Psoas muscle (tissue), 8 donors: ENCODE measurements around the gene SLC39A7. TPM values are rescaled to one million over a fixed set of nuclear protein-coding genes. Genes with fewer than 3 reads are reported as not detected.
A peak's percentile ranks its signal among the peaks of the same experiment; 100 is the strongest.

ENCODE experiments used
- ATAC-seq, 4 donors: fragments of 200-7000 bp; cut with Tn5 transposase; one replicate each; pipeline ENCODE4 v1.9.1; 2020; ENCODE audit warnings: moderate library complexity in 3 of 4, mild to moderate bottlenecking in 2 of 4
- DNase-seq, 2 donors: peaks; one replicate each; pipeline ENCODE4 v3.0.0-alpha.2; 2020
- H3K27ac ChIP-seq: fragments of 200-600 bp; one replicate; pipeline ENCODE4 v1.8.0; 2022
- H3K27me3 ChIP-seq, 3 donors: fragments of 200-600 bp in 1 of 3; one replicate each; pipeline versions ENCODE4 v1.6.1 to v1.8.0; 2013 to 2022; ENCODE audit warnings: low read length in 2 of 3, mild to moderate bottlenecking in 2 of 3, moderate library complexity in 1 of 3; ENCODE audit not compliant: insufficient read depth in 3 of 3
- H3K36me3 ChIP-seq, 2 donors: fragments of 200-600 bp in 1 of 2; one replicate each; pipeline versions ENCODE4 v1.6.1 to v1.8.0; 2013 to 2022; ENCODE audit warnings: low read depth in 1 of 2, mild to moderate bottlenecking in 1 of 2, moderate library complexity in 1 of 2; ENCODE audit not compliant: insufficient read depth in 1 of 2
- H3K4me1 ChIP-seq: fragments of 200-600 bp; one replicate; pipeline ENCODE4 v1.8.0; 2022
- H3K4me3 ChIP-seq: fragments of 200-600 bp; one replicate; pipeline ENCODE4 v1.8.0; 2022; ENCODE audit warnings: mild to moderate bottlenecking
- H3K9me3 ChIP-seq: fragments of 200-600 bp; one replicate; pipeline ENCODE4 v1.8.0; 2022
- WGBS, 3 donors: extraction: QIAGEN DNeasy Blood & Tissue Kit; methylation state at CpG; one replicate each; pipeline versions ENCODE4 v1.1.6 to v1.1.7; 2013; 5-methylcytosine and 5-hydroxymethylcytosine counted together
- intact Hi-C, 2 donors: fragments of 100-400 bp; cut with DNase I; formaldehyde crosslinking; loops; one replicate each; pipeline versions ENCODE4 v1.11.0 to v1.14.2; 2022
- polyA plus RNA-seq, 3 donors: library from polyadenylated mRNA; stranded (reverse); fragments of 200-250 nt; gene quantifications; one replicate each; pipeline ENCODE4 v1.2.3, GENCODE V29; 2013
- total RNA-seq, 4 donors: library from RNA; stranded (reverse); fragmentation: NEBNext Ultra II Directional in 2 of 4; extraction: Animal tissue kit (Norgen Biotek cat#: 25700) in 2 of 4; gene quantifications; one replicate each; pipeline versions ENCODE4 v1.2.1 to v1.2.4, GENCODE V29; 2021 to 2023
- TF ChIP-seq, protein P1 (sequence below): fragments of 200-600 bp; IDR thresholded peaks from one replicate; pipeline ENCODE4 v1.8.0; 2022; ENCODE audit warnings: antibody characterized with exemption
- donor health status: healthy with polysubstance abuse.
- donor health status: DM: no; HTN: no; CAD: no; lungs with moderate emphysema.
- donor health status: Bipolar disorder and iron deficiency.
- donor health status: healthy.
- donor health status: DM: yes; HTN: yes; CAD: no.
- donor health status: DM: no; HTN: no; CAD: no.
- donor health status: DM: no; HTN: no; CAD: no.
- donor health status: DM: yes; HTN: yes; CAD: no.

The SLC39A7 gene
- total and polyA plus RNA-seq, 7 donors = 17.6 to 126 (median 41.4) TPM

DNA sequence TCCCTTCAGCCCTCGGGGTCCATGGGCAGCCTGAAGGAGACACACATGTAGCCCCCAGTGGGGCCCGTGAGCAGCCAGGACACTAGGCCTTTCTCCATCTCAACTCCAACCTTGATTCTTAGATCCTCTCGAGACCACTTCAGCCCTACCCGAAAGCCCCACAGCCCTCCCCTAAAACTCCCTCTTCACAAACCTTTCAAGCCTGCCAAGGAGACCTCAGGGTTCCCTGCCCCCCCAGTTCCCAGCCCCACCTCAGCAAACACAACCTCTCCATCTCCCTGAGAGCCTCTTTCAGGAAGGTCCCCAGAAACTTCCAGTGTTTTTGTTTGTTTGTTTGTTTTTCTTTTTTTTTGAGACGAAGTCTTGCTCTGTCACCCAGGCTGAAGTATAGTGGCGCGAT lies 19.5 kb upstream of the SLC39A7 start:
- intact Hi-C loops = no loop called here
- H3K4me3 ChIP-seq = no peak overlapping the region
- no peaks in the 10 kb centered on the region for H3K4me1 ChIP-seq
- H3K27ac ChIP-seq = no peak overlapping the region
- H3K27me3 ChIP-seq = no peaks in the 10 kb centered on the region
- DNase-seq (peak in 1 of 2 donors; percentile 23), ATAC-seq (no peak)
- H3K36me3 ChIP-seq = no peaks in the 10 kb centered on the region
- TF ChIP-seq, protein P1, sequence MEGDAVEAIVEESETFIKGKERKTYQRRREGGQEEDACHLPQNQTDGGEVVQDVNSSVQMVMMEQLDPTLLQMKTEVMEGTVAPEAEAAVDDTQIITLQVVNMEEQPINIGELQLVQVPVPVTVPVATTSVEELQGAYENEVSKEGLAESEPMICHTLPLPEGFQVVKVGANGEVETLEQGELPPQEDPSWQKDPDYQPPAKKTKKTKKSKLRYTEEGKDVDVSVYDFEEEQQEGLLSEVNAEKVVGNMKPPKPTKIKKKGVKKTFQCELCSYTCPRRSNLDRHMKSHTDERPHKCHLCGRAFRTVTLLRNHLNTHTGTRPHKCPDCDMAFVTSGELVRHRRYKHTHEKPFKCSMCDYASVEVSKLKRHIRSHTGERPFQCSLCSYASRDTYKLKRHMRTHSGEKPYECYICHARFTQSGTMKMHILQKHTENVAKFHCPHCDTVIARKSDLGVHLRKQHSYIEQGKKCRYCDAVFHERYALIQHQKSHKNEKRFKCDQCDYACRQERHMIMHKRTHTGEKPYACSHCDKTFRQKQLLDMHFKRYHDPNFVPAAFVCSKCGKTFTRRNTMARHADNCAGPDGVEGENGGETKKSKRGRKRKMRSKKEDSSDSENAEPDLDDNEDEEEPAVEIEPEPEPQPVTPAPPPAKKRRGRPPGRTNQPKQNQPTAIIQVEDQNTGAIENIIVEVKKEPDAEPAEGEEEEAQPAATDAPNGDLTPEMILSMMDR = no peak
- no peaks in the 10 kb centered on the region for H3K9me3 ChIP-seq
- WGBS, 3 donors = 83 to 90% (median 86%) methylated on average over 6 to 7 of the region's 7 CpGs

GRCh38 chr6:33183071-33183683 lies 17.5 kb upstream of the SLC39A7 start:
- no peak for ATAC-seq
- no peak for DNase-seq
- Histone ChIP-seq H3K27me3 (no peaks in the 10 kb centered on the region), H3K36me3 (no peaks in the 10 kb centered on the region), H3K4me3 (no peak overlapping the region), H3K27ac (no peak overlapping the region), H3K9me3 (no peaks in the 10 kb centered on the region), H3K4me1 (no peaks in the 10 kb centered on the region)
- WGBS, 3 donors = 67 to 77% (median 75%) methylated on average over 5 of the region's 5 CpGs
- intact Hi-C loops = no loop called here
- TF ChIP-seq, protein P1 = no peak

GRCh38 chr6:33185190-33185589 lies 15.5 kb upstream of the SLC39A7 start:
- WGBS, 3 donors = 62 to 77% (median 73%) methylated on average over 5 to 9 of the region's 9 CpGs
- DNase-seq = peak in 1 of 2 donors; percentile 39
- Histone ChIP-seq H3K27me3 (no peaks in the 10 kb centered on the region), H3K27ac (no peak overlapping the region), H3K36me3 (no peaks in the 10 kb centered on the region), H3K9me3 (no peaks in the 10 kb centered on the region), H3K4me1 (no peaks in the 10 kb centered on the region), H3K4me3 (no peak overlapping the region)
- no peak for ATAC-seq
- TF ChIP-seq, protein P1 = no peak
- intact Hi-C loops = no loop called here

GRCh38 chr6:33185654-33186187 lies 14.9 kb upstream of the SLC39A7 start:
- Histone ChIP-seq H3K27ac (no peak overlapping the region), H3K27me3 (no peaks in the 10 kb centered on the region), H3K4me3 (no peak overlapping the region), H3K36me3 (no peaks in the 10 kb centered on the region), H3K9me3 (no peaks in the 10 kb centered on the region), H3K4me1 (no peaks in the 10 kb centered on the region)
- intact Hi-C loops = no loop called here
- WGBS, 3 donors = 75 to 90% (median 87%) methylated on average over 4 of the region's 4 CpGs
- DNase-seq = no peak
- no peak for ATAC-seq
- TF ChIP-seq, protein P1 = no peak

DNA sequence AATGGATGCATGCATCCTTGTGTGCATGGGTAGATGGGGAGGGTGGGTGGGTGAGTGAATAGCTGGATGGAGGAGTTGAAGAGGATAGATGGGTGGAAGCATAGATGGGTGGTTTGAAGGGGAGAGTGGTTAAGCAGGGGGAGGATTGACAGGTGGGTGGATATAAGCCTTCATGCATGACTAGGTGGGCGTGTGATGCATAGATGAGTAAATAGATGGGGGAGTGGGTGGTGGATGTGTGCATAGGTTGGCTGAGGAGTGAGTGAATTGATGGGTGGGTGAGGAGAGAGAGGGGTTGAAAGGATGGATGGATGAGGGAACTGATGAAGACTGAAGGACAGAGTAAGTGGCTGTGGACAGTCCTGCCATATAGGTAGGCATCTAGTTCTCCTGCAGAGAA lies 12.9 kb upstream of the SLC39A7 start:
- no peaks in the 10 kb centered on the region for H3K9me3 ChIP-seq
- intact Hi-C loops = no loop called here
- H3K36me3 ChIP-seq = no peaks in the 10 kb centered on the region
- H3K4me1 ChIP-seq = peaks cover 18% of the 10 kb centered on the region
- 79 to 92% (median 91%) methylated on average over 1 of the region's 1 CpG for WGBS, 3 donors
- no peak overlapping the region for H3K4me3 ChIP-seq
- H3K27me3 ChIP-seq = no peaks in the 10 kb centered on the region
- H3K27ac ChIP-seq = no peak overlapping the region
- TF ChIP-seq, protein P1 = no peak
- no peak for ATAC-seq
- DNase-seq = no peak
